NCI-H2107 treated with DMSO at 0.1 percent for 48 hours (cell line): ENCODE results near the gene ABCB6.

Experiments used
- DNase-seq: peaks from one replicate; lab custom pipeline; 2025; ENCODE audit not compliant: unreplicated experiment; lab: John Stamatoyannopoulos, UW

Gene ABCB6

GRCh38 chr2:219171231-219171651 is 47.5 kb downstream of the ABCB6 start:
- no peak for DNase-seq

- DNase-seq: no peak
These were observed 48.7 kb downstream of the ABCB6 start, which contains the start of gene SLC23A3 for GRCh38 chr2:219169930-219170654. Gene SLC23A3, minus strand, starts transcription at chr2:219170029. Its CDS starts 45 bp downstream, at chr2:219169984.

GRCh38 chr2:219168932-219169331 is 49.8 kb downstream of the ABCB6 start:
- DNase-seq: no peak

- DNase-seq: no peak
These were observed 50.2 kb downstream of the ABCB6 start for GRCh38 chr2:219168526-219168925.

GRCh38 chr2:219167997-219168396 is 50.8 kb downstream of the ABCB6 start:
- DNase-seq: no peak

- DNase-seq: no peak
These were observed 53.5 kb downstream of the ABCB6 start for GRCh38 chr2:219165058-219165911.

- no peak for DNase-seq
These were observed 55.6 kb downstream of the ABCB6 start for GRCh38 chr2:219163156-219163555.

GRCh38 chr2:219161097-219161496 is 57.7 kb downstream of the ABCB6 start:
- no peak for DNase-seq

GRCh38 chr2:219160186-219161017 is 58.4 kb downstream of the ABCB6 start, which contains the start of gene NHEJ1:
Gene NHEJ1, minus strand, starts transcription at chr2:219160815. Its CDS starts 2,453 bp downstream, at chr2:219158362.
- DNase-seq: peak; percentile 50
